Measurements from ENCODE around the gene GATA5.

The GATA5 gene, protein sequence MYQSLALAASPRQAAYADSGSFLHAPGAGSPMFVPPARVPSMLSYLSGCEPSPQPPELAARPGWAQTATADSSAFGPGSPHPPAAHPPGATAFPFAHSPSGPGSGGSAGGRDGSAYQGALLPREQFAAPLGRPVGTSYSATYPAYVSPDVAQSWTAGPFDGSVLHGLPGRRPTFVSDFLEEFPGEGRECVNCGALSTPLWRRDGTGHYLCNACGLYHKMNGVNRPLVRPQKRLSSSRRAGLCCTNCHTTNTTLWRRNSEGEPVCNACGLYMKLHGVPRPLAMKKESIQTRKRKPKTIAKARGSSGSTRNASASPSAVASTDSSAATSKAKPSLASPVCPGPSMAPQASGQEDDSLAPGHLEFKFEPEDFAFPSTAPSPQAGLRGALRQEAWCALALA

DNA sequence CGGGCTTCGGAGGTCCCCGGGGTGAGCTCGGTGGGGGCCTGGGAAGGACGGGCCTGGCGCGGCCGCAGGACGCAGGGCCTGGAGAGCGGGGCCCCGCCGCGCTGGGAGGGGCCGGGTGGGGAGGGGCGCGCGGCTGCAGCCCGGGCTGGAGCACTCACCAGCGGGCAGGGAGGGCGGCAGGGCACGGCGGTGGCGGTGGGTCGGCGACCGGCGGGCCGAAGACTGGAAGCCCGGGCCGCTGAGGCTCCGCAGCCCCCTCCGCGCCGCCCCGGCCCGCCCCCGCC is at the start of gene GATA5:
TSS of gene GATA5 (minus strand) at position 224 of the 284 bp plus-strand sequence. CDS start 474 bp downstream, outside the sequence.
- no peak for DNase-seq

DNA sequence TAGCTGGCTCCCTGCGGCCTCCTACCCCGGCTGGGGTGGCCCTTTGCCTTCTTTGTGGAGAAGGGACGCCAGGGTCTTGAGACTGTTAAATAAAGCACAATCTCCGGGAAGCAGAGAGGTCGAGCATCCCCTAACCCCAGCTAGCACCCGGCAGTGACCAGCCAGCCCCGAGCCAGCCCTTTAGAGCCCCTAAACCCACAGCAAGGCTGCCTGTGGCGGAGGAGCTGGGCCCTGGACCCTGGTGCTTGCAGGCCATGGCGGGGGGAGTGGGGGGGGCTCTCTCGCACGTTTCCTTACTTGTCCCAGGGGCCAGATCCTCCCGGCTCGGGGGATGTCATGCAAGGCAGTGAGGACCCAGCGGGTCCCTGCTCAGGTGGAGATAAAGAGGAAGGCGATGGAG is 49.2 kb upstream of the GATA5 start:
- no peak for DNase-seq

DNA sequence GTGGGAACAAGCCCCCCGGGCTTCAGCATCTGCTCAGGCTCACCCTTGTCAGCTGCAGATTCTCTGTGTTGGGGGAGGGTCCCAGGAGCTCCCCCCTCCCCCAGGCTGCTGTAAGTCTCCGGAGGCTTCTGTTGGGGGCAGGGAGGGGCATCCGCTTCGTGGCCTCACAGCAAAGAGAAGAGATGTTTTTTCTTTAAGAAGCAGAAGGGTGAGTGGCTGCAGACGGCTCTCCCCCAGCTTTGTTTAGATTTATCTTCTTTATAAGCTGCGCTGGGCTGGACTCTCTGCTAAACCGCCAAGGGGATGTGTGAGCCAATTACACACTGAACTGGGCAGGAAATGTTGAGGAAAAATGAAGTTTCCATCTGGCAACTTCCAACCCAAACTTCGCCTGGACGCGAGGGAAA is 48.7 kb upstream of the GATA5 start:
- DNase-seq: no peak

DNA sequence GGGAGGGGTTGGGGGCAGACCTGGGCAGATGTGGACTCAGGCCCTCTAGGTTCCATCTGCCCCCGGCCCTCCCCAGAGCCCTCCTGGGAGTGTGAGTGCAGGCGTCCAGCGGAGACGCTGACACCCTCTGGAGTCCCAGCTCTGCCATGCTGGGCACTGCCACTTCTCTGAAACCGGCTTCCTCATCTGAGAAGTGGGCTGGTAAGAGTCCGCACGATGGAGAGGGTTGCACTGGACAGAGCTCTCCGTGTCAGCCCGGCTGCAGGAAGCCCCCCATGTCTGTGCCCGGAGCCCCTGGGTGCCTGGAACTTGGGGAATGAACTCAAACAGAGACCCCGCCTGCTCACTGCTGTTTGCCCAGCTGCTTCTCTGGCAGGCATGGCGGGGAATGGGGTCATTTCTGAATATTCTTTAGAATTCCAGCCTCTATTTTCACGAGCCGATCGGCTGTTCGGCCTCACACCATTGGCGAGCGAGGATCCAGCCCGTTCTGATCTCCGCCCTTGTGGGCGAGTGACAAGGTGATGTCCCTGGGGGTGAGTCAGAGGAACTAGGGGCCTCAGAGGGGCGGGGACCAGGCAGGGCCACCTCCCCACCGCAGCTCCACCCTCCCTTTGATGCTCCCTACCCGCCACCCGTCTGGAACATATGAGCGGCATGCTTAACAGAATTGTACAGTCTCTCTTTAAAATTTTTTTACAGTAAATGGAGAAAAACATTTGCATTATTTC is 47.8 kb upstream of the GATA5 start:
- DNase-seq: peak; percentile 62

DNA sequence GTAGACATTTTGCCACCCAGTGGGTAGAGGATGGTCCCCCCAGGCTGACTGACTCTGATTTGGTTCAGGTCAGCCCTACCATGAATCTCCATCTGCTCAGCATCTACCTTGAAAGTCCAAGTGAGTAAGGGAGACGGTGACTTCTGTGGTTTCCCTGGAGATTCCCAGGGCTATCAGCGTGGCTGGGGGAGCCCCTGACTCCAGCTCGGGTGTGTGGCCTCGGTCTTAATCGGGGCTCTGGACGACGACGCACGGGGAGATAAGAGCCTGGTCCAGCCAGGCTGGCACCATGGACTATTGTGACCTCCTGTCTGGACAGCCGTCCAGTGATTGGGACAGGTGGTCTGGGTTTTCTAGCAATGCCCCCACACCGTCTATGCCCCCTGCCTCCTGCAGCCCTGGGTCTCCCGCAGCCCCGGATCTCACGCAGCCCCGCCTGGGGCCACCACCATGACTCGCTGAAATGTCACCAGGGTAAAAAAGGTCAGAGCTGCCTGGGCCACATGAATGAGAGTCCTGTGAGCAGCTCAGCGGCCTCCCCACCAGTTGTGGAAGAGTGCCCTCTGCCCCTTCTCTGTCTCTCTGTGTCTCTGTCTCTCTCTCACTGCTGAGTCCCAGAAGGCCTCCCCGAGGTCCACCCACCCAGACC is 47.1 kb upstream of the GATA5 start:
- DNase-seq: no peak

DNA sequence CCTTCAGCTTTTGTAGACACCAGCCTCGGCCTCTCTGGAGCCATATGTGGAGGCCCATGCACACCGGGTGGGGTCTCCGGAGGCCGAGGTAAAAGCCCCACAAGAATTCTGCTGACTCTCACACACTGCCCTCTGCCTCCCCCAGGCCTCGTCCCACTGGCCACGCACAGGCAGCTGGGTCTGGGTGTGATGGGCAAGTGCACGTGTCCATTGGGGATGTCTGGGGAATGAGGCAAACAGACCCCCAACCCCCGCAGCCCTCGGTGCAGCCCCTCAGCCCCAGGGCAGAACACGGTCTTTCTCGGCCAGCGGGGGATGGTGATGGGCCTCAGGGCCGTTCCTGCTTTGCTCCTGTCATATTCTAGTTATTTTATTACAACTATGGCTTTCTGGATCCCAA is 44.0 kb upstream of the GATA5 start:
- no peak for DNase-seq

DNA sequence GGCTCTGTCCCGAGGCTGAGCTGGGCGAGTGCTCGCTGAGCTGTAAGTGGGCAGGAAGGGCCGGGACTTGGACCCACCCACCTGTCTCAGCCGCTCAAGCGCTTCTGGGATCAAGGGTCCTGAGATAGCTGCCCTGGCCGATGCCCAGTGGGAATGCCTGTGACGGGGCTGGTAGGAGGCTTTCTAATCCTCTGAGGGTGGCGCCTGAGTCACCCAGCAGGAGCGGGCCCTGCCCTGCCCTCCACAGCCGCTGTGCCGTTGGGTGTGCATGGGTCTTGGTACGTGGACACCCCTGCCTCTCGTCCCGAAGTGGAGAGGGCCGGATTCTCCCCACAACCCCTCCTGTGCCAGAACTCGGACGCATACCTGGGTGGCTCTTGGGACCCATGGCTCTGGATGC is 43.1 kb upstream of the GATA5 start:
- no peak for DNase-seq

DNA sequence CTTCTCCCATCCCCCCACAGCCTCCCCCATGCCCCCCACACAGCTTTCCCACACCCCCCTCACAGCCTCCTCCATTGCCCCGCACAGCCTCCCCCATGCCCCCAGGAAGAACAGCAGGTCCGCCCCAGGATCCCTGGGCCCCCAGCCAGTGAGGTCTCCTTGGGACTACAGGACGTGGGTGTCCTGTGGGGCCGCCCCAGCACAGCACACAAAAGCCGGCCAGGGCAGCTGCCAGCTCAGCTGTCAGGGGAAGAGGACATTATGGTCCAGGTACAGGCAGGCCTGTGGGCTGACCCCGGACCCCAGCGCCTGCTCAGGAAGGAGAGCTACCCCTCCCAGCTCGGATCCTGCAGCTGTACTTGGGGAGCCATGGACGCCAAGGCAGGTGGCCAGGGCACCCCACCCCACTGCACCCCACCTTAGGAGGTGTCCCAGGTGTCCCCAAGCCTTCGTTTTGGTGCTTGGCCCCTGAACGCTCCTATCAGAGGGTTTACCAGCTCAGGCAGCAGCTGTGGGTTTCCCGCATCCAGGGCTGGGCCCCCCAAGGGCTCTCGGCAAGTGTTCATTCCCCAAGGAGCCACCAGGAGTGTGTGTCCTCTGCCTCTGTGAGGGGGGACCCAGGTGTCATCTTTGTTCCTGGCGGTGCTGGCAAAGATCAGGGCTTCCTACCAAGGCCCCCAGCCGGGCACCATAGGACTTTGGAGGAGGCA is 42.3 kb upstream of the GATA5 start:
- no peak for DNase-seq

DNA sequence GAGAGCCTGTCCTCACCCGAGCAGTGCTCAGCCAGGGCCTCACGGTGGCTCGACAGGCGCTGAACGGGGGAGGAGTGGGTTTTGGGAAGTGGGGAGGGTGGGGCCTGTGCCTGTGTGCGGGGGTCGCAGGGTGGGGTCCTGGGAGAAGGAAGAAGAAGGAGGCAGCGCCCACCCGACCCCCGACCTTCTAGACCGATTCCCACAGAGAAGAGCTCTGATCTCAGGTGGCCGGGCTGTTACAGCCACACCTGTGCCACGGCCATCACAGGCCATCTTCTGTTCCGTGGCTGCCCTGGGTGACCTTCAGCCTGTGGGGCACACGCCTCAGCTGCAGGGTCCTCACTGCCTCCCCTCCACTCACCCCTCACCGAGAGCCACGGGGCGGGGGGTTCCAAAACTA is 41.4 kb upstream of the GATA5 start:
- no peak for DNase-seq

DNA sequence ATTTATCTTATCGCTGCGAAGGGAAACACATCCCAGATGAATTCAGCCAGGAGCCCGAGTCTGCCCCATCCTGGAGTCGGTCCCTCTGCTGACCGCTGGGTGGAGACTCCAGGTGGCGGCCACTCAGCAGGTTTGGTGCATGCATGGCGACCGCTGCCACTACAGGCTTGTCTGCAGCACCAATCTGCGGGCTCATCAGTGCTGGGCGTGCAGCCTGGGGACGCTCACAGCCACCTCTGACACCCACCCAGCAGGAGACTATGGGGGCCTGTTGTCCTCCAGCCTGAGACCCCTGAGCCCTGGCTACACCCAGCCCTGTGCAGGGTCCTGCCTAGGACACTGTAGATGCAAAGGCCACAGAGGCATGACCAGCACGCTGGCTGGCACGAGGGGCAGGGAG is 40.5 kb upstream of the GATA5 start:
- no peak for DNase-seq

DNA sequence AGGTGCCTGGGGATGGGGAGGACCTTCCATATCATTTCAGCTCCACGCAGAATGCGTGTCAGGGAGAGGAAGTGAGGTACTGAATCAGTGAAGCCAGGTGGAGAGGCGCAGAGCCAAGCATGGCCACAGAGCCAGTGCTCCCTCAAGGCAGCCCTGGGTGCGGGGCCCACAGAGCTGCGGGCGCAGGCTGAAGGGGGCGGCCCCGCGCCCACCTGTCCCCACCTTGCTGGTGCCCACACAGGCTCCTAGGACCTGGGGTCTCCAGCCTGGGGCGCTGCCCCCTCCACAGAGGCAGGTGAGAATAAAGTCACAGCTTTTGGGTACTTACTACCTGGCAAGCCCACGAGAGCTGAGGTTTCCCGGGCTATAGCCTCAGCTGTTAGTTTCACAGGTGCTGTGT is 40.0 kb upstream of the GATA5 start:
- DNase-seq: no peak

DNA sequence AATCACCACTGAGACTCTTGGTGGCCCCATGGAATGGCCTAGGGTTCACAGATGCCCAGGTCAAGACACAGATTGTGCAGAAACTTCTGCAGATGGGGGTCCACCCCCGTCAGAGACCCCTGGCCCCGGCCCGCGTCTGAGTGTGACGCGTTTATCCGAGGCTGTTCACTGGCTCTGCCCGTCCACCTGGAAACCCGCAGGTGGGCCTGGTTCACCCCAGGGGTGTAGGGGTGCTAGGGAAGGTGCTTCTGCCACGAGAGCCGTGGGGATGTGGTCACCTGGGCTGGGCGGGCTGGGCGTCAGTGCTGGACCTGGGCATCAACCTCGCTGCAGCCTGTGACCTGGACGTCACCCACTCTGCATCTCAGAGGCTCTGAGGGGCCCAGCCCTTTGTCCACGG is 39.5 kb upstream of the GATA5 start:
- no peak for DNase-seq

DNA sequence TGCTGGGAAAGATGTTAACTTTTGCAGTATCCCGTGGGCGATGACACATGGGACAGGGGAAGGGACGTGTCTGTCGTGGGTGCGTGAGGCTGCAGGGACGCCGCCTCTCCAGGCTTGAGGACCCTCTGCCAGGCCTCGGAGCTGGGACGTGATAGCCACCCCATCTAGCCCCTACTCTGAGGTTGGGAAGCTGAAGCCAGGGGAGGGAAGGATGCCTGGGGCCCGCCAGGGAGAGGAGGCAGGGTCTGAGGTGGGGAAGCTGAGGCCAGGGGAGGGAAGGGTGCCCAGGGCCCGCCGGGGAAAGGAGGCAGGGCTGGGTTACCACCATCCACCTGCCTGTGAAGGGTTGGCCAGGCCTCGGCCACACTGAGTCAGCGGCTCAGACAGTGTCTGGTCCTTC is 38.2 kb upstream of the GATA5 start:
- DNase-seq: no peak

DNA sequence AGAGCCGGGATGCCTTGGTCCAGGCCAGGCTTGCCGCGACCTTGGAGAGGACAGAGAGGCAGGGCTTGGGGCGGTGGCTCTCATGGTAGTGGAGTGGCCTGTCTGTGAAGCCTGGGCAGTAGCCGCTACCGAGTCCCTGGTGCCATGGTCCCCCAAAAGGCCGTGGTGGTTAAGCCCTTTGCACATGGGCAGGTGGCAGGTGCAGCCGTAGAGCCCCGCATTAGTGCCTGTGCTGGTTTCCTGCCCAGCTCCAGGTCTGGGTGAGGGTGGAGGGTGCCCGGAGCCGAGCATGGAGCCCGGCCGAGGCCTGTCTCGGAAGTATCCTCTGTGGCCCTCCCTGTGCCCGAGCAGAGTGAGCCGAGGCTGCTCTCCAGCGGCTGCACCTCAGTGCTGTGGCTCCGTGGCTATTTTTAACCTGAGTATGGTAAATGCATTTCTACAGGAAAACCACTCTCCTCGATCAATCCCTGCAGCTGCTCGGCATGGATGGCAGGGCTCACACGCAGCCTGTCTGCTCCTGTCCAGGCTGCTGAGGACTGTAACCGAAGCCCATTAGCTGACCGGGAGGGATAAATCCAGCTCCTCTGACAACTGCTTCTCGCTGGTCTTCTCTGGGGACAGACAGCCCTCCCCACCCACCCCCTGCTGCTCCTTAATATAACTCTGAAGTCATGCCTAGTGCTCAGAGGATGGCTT is 36.3 kb upstream of the GATA5 start:
- no peak for DNase-seq

DNA sequence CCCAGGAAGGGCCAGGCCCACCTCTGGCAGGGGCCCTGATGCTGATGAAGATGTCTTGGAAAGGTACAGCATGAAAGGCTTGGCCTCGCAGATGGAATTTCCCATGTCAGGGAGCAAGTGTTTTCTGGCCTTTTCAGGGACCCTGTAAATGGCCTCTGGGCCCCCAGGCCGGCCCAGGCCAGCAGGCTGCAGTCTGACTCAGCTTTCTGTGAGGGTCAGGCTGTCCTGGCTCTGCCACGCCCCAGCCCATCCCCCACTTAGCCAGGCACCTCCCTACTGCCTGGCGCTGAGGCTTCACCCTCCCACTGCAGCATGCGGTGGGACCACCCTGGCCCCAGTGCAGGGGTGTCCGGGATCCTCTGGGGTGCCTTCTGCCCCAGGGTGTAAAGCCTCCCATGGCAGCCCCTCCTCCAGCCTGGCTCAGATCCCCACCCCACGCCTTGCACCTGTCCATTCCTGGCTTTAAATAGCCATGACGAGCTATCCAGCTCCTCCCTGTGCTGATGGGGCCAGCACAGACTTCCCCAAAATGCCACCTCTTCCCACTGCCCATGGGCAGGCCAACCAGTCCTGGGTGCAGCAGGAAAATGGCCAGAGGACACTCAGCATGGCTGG is 35.6 kb upstream of the GATA5 start:
- DNase-seq: no peak

DNA sequence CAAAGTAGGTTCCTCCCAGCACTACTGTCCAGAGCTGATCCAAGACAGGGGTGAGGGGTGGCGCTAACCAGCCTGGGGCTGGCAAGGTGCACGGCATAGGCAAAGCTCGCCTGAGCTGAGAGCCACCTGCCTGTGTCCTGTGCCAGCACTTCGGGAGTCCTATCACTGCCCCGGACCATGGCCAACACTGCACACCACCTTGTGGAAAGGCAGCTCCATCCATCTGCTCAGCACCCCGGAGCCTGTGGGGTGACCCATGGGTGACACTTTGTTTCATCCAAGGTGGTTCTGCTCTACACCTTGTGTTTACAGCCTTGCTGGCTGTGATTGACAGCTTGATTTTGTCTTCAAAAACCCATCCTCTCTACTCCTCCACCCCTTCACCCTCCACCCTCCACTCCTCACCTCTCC is 32.9 kb upstream of the GATA5 start:
- DNase-seq: no peak

DNA sequence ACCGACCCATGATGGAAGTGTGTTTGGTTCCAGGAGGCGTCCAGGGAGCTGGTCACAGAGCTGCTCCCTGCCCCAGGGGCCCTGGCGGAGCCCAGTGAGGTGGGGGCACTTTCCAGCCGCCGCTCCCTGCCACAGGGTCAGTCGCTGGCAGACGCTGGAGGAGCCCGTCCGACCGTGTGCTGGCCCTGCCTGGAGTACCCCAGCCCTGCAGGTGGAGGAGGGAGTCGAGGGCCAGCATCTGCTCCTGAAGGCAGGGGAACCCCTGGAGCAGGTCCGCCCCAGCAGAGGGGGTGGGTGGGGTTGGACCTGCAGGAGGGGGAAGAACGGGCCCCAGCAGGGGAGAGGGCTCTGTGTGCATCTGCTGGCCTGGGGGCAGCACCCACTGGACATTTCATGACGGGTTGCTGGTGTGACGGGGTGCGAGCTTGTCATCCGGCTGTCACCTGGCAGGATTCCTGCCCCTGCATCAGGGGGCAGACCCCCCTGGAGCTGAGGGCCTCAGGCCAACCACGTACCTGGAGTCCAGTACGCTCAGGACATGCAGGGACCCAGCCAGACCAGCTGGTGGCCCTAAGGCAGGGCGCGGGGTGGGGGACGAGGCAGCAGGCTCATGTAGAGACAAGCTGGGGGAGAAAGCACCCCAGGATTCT is 32.3 kb upstream of the GATA5 start:
- no peak for DNase-seq

DNA sequence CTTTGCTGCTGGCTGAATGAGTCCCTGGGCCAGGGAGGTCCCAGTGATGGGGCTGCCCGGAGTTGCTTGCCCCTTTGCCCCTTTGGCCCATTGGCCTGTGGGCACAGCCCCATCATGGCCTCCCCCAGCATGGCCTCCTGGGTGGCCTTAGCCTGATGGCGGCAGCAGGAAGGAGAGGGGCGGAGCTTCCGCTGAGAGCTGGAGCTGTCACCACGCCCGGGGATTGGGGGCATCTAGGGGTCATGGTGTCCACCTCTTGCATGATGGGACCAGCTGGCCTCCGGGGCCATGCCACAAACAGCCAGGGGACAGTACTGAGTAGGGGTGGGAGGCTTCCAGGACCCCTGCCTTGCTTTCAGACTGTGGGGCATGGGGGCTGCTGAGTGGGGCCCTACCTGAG is 31.5 kb upstream of the GATA5 start:
- no peak for DNase-seq

DNA sequence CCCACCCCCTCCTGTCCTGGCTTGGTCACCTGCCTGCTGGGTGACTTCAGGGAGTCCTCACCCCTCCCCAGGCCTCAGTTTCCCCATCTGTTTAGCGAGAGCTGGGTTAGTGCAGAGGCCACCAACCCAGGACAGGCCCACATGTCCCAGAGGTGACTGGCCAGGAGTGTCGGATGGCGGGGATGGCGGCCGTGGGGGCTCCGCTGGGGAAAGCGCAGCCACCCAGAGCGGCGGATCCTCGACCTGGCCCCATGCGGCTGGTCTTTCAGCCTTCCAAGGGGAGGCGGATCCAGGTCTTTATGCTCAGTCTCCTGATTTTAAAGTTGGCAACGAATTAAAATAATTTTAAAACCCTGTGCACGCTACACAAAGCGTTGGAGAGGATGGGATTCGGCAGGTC is 31.0 kb upstream of the GATA5 start:
- no peak for DNase-seq

DNA sequence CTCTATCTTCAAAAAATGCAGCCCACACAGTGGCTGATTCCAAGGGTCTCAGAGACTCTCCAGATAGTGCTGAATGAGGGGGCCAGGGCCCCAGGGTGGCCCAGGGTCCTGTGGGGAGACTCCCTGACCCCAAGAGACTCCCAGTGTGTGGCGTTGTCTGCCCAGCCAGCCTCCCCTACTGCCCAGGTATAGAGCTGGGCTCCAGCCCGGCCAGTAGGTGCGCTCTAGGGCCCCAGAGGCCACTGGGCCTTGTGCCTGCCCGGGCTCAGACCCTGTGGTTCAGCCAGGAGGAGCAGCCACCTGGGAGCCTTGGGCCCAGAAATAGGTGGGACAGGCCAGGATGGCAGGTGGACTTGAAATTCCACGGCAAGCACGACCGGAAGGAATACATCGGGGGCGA is 30.3 kb upstream of the GATA5 start:
- no peak for DNase-seq

DNA sequence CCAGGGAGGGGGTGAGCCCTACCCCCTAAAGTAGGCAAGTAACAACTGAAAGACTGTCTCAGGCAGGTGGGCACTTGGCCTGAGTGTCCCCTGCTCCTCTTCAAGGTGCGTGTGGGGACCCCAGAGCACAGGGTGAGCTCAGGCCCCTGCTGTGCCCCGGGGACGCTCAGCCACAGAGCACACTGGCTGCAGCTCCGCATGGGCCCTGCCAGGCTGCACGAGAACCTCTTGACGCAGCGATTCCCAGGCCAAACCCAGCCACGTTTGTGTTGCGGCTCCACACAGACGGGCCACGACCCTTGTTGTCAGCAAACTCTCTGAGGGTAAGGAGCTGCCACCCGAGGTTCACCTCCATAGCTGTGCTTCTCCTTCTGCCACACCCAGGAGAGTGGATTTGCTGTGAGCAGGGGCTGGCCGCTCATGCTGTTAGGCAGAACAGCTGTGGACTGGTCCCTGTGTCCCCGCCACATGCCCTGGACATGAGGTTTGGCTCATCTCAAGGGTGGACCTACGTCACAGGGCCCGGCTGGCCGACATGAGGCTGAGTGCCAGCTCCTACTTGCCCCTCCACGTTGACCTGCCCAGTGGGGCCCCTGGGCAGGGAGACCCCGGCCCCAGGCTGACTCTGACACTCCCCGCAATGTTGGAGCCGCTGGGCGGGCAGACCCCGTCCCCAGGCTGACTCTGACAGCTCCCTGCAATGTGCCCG is 29.7 kb upstream of the GATA5 start:
- DNase-seq: no peak
